ENCODE results near the gene NEK2.

DNA sequence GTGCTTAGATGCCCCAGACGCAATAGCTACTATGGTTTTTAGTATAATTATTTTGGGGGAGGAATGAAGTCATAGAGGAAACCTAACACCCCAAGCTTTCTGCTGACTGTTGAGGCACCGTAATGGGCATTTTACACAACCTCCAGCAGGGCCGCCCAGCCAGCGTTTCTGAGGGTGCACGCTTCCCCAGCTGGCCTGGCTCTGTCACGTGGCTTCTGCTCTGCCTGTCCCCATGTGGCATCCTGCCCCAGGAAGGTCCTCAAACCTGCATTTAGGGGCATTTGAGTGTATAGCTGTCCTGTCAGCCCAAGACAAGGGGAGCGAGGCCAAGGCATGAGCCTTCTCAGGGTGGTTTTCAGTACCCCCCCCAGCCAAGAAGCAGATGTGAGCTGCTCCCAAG lies 10.4 kb upstream of the NEK2 start:
- no peak for TF ChIP-seq GATA2 (IDR thresholded peaks at IDR 0.05; ENCODE audit: low read depth, low read length)
- TF ChIP-seq GATA3 (IDR thresholded peaks at IDR 0.05; ENCODE audit: low read depth, low read length) = no peak
